HepG2 (cell line): ENCODE data around the gene ZNF625. TPM values are rescaled to one million over a fixed set of nuclear protein-coding genes. Genes with fewer than 3 reads are reported as not detected.

ENCODE experiments used
- ATAC-seq: fragments of 200-7000 bp; cut with Tn5 transposase; 3 replicates; pipeline ENCODE4 v1.9.1; 2020; ENCODE audit warnings: mild to moderate bottlenecking, moderate library complexity
- BruUV-seq: library from RNA; stranded (reverse); fragments of 400-500 nt; replicated peaks from 2 replicates; lab custom pipeline; 2021; lab: Mats Ljungman, UMichigan
- CTCF ChIA-PET: fragments of 300-600 bp; formaldehyde crosslinking; extraction: SDS; loops from one replicate; lab custom pipeline; 2021; ENCODE audit warnings: low total read pairs, inconsistent platforms, low intra/inter-chr PET ratio; lab: Yijun Ruan, JAX
- POLR2A ChIA-PET: fragments of 350-600 bp; sonication (Branson Sonifier 250); formaldehyde crosslinking; loops from one replicate; lab custom pipeline; 2020; ENCODE audit warnings: antibody characterized with exemption, inconsistent platforms; lab: Yijun Ruan, JAX
- DNase-seq: peaks from one replicate; pipeline ENCODE4 v3.0.0-alpha.2; 2015; ENCODE audit warnings: low spot score
- FAIRE-seq: peaks from 3 replicates; lab custom pipeline; 2011; peaks lifted over from hg19 to GRCh38; lab: Jason Lieb, UNC
- H2AFZ ChIP-seq: one replicate; pipeline ENCODE4 v1.6.1; 2011; ENCODE audit warnings: low read length, inconsistent platforms
- H3K27ac ChIP-seq: fragments of 300-600 bp; 3 replicates; pipeline ENCODE4 v1.8.0; 2011; ENCODE audit warnings: mixed run types, mild to moderate bottlenecking, mixed read lengths, low read length, inconsistent platforms; ENCODE audit not compliant: insufficient read depth; ENCODE audit errors: extremely low read length
- H3K27me3 ChIP-seq, 2 experiments: fragments of 200-600 bp in 1 of 2; 2 replicates in 1 of 2; 3 replicates in 1 of 2; pipeline versions ENCODE4 v1.6.0 to v1.8.0; 2011; ENCODE audit warnings: low read length in 2 of 2, mild to moderate bottlenecking in 2 of 2, moderate library complexity in 2 of 2, inconsistent platforms in 1 of 2; ENCODE audit not compliant: insufficient read depth in 2 of 2, control insufficient read depth in 1 of 2
- H3K36me3 ChIP-seq, 2 experiments: fragments of 200-600 bp in 1 of 2; replicated peaks in 1 of 2; 2 replicates in 1 of 2; 3 replicates in 1 of 2; pipeline versions ENCODE4 v1.5.1 to v1.8.0; 2011; ENCODE audit warnings: low read length in 2 of 2, inconsistent platforms in 1 of 2; ENCODE audit not compliant: insufficient read depth in 2 of 2, control insufficient read depth in 1 of 2
- H3K4me1 ChIP-seq: 2 replicates; pipeline ENCODE4 v1.5.1; 2012; ENCODE audit warnings: low read length, inconsistent platforms; ENCODE audit not compliant: insufficient read depth
- H3K4me2 ChIP-seq: 2 replicates; pipeline ENCODE4 v1.6.0; 2011; ENCODE audit warnings: low read depth, low read length, inconsistent platforms
- H3K4me3 ChIP-seq, 3 experiments: fragments of 200-600 bp in 1 of 3; sonication (generic), shearing (Covaris generic) in 1 of 3; replicated peaks in 1 of 3; 2 replicates each; pipeline ENCODE4 v1.5.1; 2011 to 2016; ENCODE audit warnings: low read length in 3 of 3, inconsistent platforms in 2 of 3, low read depth in 2 of 3, mild to moderate bottlenecking in 2 of 3, control low read depth in 1 of 3, mixed read lengths in 1 of 3; ENCODE audit not compliant: insufficient read depth in 1 of 3
- H3K79me2 ChIP-seq: one replicate; pipeline ENCODE4 v1.6.1; 2011; ENCODE audit warnings: low read length, inconsistent platforms; ENCODE audit not compliant: insufficient read depth
- H3K9ac ChIP-seq: 2 replicates; pipeline ENCODE4 v1.6.0; 2011; ENCODE audit warnings: mild to moderate bottlenecking, low read depth, low read length, inconsistent platforms; ENCODE audit not compliant: insufficient read depth
- H3K9me3 ChIP-seq: 2 replicates; pipeline ENCODE4 v1.5.1; 2012; ENCODE audit warnings: mild to moderate bottlenecking, low read length
- H4K20me1 ChIP-seq: 2 replicates; pipeline ENCODE4 v1.6.0; 2011; ENCODE audit warnings: inconsistent platforms, mild to moderate bottlenecking, low read length, moderate library complexity; ENCODE audit not compliant: insufficient read depth
- FUBP1 ChIP-seq: sonication (generic); formaldehyde crosslinking; IDR thresholded peaks from 2 replicates; pipeline ENCODE4 v1.5.1; 2020; ENCODE audit warnings: missing genetic modification reagents, mild to moderate bottlenecking, borderline replicate concordance
- HMGXB4 ChIP-seq, 2 experiments: sonication (generic) in 1 of 2; formaldehyde crosslinking in 1 of 2; IDR thresholded peaks; 2 replicates each; pipeline versions ENCODE4 v1.4.0 to v1.6.1; 2018 to 2020; ENCODE audit warnings: missing genetic modification reagents in 2 of 2, borderline replicate concordance in 1 of 2, low read depth in 1 of 2, mild to moderate bottlenecking in 1 of 2, missing biosample characterization in 1 of 2
- LRRFIP1 ChIP-seq: sonication (generic); formaldehyde crosslinking; conservative IDR thresholded peaks from 2 replicates; pipeline ENCODE4 v1.4.0; 2020; ENCODE audit warnings: missing genetic modification reagents
- NFE2L1 ChIP-seq: sonication (generic); formaldehyde crosslinking; IDR thresholded peaks from 2 replicates; pipeline ENCODE4 v1.4.0; 2020; ENCODE audit warnings: missing genetic modification reagents, mild to moderate bottlenecking, borderline replicate concordance
- RXRB ChIP-seq: IDR thresholded peaks from 2 replicates; pipeline ENCODE4 v1.6.1; 2016; ENCODE audit warnings: borderline replicate concordance, missing genetic modification reagents, missing compliant biosample characterization
- SALL2 ChIP-seq: sonication (generic); formaldehyde crosslinking; IDR thresholded peaks from 2 replicates; pipeline ENCODE4 v1.8.1; 2023; ENCODE audit warnings: mild to moderate bottlenecking, missing genetic modification reagents, inconsistent platforms
- SRSF9 ChIP-seq: fragments of 200-400 bp; formaldehyde crosslinking; IDR thresholded peaks from 2 replicates; pipeline ENCODE4 v1.6.1; 2018; ENCODE audit warnings: borderline replicate concordance, mild to moderate bottlenecking, low read depth, low read length; ENCODE audit not compliant: insufficient read depth, poor library complexity, severe bottlenecking
- TEAD3 ChIP-seq: optimal IDR thresholded peaks from 2 replicates; pipeline ENCODE3; 2016; ENCODE audit warnings: borderline replicate concordance
- XRCC5 ChIP-seq: fragments of 200-400 bp; formaldehyde crosslinking; optimal IDR thresholded peaks from 2 replicates; pipeline ENCODE3; 2017; ENCODE audit warnings: mild to moderate bottlenecking, low read length
- ZMYM4 ChIP-seq: sonication (generic); formaldehyde crosslinking; IDR thresholded peaks from 2 replicates; pipeline ENCODE4 v1.8.1; 2023; ENCODE audit warnings: mild to moderate bottlenecking, missing genetic modification reagents
- ZNF362 ChIP-seq: sonication (generic); formaldehyde crosslinking; IDR thresholded peaks from 2 replicates; pipeline ENCODE4 v1.4.0; 2020; ENCODE audit warnings: missing genetic modification reagents, mild to moderate bottlenecking, borderline replicate concordance
- ZNF704 ChIP-seq: sonication (generic); formaldehyde crosslinking; IDR thresholded peaks from 2 replicates; pipeline ENCODE4 v1.8.1; 2023; ENCODE audit warnings: mild to moderate bottlenecking, inconsistent platforms, moderate library complexity, missing genetic modification reagents, borderline replicate concordance
- WGBS: methylation state at CpG from one replicate; pipeline ENCODE4 v1.1.6; 2017; ENCODE audit warnings: low lambda C conversion rate; 5-methylcytosine and 5-hydroxymethylcytosine counted together
- in situ Hi-C: cut with HindIII; loops from 2 replicates; pipeline ENCODE4 v1.10.0; 2017; ENCODE audit warnings: low pct_unique_long_range_greater_than_20kb; ENCODE audit not compliant: extremely low pct_ligation_motif_present
- intact Hi-C: fragments of 100-400 bp; cut with micrococcal nuclease; formaldehyde crosslinking; loops from one replicate; pipeline ENCODE4 v1.10.0; 2022; ENCODE audit not compliant: unreplicated experiment
- polyA plus RNA-seq, 8 experiments: library from polyadenylated mRNA; depleted of rRNA in 3 of 8; stranded (reverse) in 7 of 8; unstranded in 1 of 8; fragments of >200 nt; fragmentation: Illumina TruSeq in 4 of 8; extraction: Trizol in 4 of 8; gene quantifications; 2 replicates each; pipeline versions ENCODE4 v1.2.1 to v1.2.3, GENCODE V29; 2011 to 2016; ENCODE audit warnings: low read depth in 4 of 8, missing spikeins in 1 of 8, mixed read lengths in 1 of 8; ENCODE audit not compliant: insufficient read depth in 1 of 8
- total RNA-seq, 5 experiments: library from RNA; depleted of rRNA; stranded (reverse); fragments of >200 nt; fragmentation: Illumina TruSeq; extraction: Trizol; gene quantifications; 2 replicates each; pipeline ENCODE4 v1.2.3, GENCODE V29; 2016; ENCODE audit warnings: low read depth in 1 of 5

Gene ZNF625
- total and polyA plus RNA-seq, 2 of the 13 experiments (the other 11 are each of a cell fraction or from before 2014, with no cell fraction given), result 1.7 to 12.2 TPM

- Histone ChIP-seq H3K36me3 (peaks cover 7 to 33% of the 10 kb centered on the region in 2 experiments), H3K4me2 (no peak overlapping the region), H3K4me3 (no peak overlapping the region), H3K9ac (no peak overlapping the region), H3K4me1 (peaks cover 23% of the 10 kb centered on the region), H4K20me1 (no peaks in the 10 kb centered on the region), H3K27ac (no peak overlapping the region), H3K27me3 (no peaks in the 10 kb centered on the region; a peak in 1 of 5 replicates), H3K9me3 (no peaks in the 10 kb centered on the region), H2AFZ (no peak overlapping the region), H3K79me2 (peaks cover 17% of the 10 kb centered on the region)
- no TSS peak for BruUV-seq
- intact Hi-C loops (no loop called here), in situ Hi-C loops (no loop called here)
- DNase-seq (peak; percentile 67), FAIRE-seq (peak; percentile 51), ATAC-seq (peak; percentile 32)
- ChIA-PET CTCF (interaction anchor here (1.0 to 2.6 kb wide), 5 partner anchors 46 to 256 kb away, joined by 3 to 28 read pairs (median 6); partner anchors contain the start of gene ZNF763), POLR2A (interaction anchor here (0.7 to 1.5 kb wide), 2 partner anchors 78 kb away, joined by 3 to 4 read pairs; no protein-coding TSS in a partner anchor)
- WGBS, result 81% methylated on average over 7 of the region's 7 CpGs
- TF ChIP-seq LRRFIP1 (no peak), SRSF9 (no peak), XRCC5 (peak; percentile 82), HMGXB4 (CRISPR knock-in tag; IDR thresholded peaks at IDR 0.05; ENCODE audit: borderline replicate concordance in 1 of 2, low read depth in 1 of 2) (peak; percentile 69 to 93), RXRB (peak; percentile 17; the same call in 1 of the 2 replicates), ZNF704 (CRISPR knock-in tag) (no peak), ZNF362 (CRISPR knock-in tag) (no peak), TEAD3 (CRISPR knock-in tag) (peak; percentile 88), SALL2 (no peak), NFE2L1 (CRISPR knock-in tag) (no peak), FUBP1 (CRISPR knock-in tag) (no peak), ZMYM4 (peak; percentile 50; the same call in 1 of the 2 replicates)
These were observed 19.2 kb downstream of the ZNF625 start for GRCh38 chr19:12137221-12137940.
